ENCODE results near the gene METTL4. TPM values are rescaled to one million over a fixed set of nuclear protein-coding genes. Genes with fewer than 3 reads are reported as not detected.

Gene METTL4
- total and polyA plus RNA-seq, 2 donors from 2014 or later: 7.2 to 15.2 TPM

DNA sequence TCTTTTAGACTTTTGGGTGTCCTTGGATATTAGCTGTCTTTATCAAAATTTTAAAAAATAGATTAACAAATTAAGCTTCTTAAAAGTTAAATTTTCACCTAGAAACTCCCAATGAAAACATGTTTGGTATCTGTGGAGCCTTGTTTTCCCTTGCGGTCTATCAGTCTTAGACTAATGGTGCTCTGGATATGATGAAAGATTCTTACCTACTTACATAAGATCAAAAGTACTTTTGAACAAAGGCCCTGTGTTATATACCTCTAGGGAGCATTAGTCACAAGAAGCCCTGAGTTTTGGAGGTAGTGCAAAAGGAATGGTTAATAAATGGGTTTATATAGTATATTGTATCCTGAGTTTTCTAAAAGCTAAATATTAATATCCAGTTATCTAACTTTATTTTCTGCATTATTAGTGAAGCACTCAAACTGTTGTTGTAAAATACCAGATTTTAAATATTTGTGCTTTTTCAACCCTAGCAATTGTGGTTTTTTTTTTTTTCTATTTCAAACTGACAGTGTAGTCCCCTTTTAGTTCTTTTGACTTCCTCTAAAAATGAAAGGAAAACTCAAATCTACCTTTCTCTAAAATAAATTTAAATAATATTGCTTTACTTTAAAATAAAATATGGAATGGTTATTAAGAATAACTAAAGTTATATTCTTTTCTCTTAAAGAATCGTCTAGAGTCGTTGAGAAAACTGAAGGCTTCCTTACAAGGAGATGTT, 18.2 kb upstream of the METTL4 start:
- no peak for FAIRE-seq

DNA sequence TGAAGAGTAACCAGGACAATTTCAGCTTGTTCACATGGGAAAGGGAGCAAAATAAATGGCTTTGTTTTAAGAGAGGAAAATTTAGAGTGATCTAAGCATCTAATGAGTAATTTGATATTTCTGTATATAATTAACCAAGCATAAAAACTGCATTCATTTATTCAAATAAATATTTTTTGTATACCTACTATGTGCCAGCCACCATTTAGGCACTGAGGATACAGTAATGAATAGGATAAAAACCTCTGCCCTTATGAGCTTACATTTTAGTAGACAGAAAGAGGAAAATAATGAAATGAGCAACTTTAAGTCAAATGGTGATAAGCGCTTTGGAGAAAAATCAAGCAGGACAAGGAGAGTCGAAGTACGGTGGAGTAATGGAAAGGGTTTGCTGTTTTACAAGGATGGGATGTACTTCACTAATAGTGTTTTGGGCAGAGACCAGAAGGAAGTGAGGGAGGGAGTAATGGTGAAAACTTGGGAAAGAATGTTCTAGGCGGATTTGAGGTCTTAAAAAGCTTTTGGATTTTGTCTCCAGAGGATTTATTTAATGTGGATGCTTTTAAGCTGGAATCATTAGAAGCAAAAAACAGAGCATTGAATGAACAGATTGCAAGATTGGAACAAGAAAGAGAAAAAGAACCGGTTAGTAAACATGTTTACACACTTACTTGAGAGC, 17.5 kb upstream of the METTL4 start:
- no peak for FAIRE-seq
- H3K36me3 ChIP-seq (ENCODE audit: control insufficient read depth in 2 of 3, insufficient read depth in 3 of 3, low read length in 3 of 3): peaks cover 0 to 4% (median 0%) of the 10 kb centered on the region in 3 donors
- H3K4me1 ChIP-seq (ENCODE audit: control insufficient read depth in 2 of 3, insufficient read depth in 2 of 3, low read depth in 1 of 3, low read length in 3 of 3): no peaks in the 10 kb centered on the region
- H3K9ac ChIP-seq (ENCODE audit: low read length in 3 of 3): no peak overlapping the region
- H3K27me3 ChIP-seq (ENCODE audit: control insufficient read depth, insufficient read depth, low read length): no peaks in the 10 kb centered on the region
- H3K4me3 ChIP-seq (ENCODE audit: low read length in 3 of 3): no peak overlapping the region
- TF ChIP-seq, protein P1, sequence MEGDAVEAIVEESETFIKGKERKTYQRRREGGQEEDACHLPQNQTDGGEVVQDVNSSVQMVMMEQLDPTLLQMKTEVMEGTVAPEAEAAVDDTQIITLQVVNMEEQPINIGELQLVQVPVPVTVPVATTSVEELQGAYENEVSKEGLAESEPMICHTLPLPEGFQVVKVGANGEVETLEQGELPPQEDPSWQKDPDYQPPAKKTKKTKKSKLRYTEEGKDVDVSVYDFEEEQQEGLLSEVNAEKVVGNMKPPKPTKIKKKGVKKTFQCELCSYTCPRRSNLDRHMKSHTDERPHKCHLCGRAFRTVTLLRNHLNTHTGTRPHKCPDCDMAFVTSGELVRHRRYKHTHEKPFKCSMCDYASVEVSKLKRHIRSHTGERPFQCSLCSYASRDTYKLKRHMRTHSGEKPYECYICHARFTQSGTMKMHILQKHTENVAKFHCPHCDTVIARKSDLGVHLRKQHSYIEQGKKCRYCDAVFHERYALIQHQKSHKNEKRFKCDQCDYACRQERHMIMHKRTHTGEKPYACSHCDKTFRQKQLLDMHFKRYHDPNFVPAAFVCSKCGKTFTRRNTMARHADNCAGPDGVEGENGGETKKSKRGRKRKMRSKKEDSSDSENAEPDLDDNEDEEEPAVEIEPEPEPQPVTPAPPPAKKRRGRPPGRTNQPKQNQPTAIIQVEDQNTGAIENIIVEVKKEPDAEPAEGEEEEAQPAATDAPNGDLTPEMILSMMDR (IDR thresholded peaks at IDR 0.05; ENCODE audit: borderline replicate concordance, extremely low read depth, insufficient read depth): no peak
- intact Hi-C loops (cut with DNase I): no loop called here
- H3K9me3 ChIP-seq (ENCODE audit: control insufficient read depth in 2 of 3, insufficient read depth in 1 of 3, low read length in 3 of 3): no peaks in the 10 kb centered on the region
- no peak for DNase-seq
- H3K27ac ChIP-seq (ENCODE audit: low read depth in 2 of 2, low read length in 2 of 2): no peak overlapping the region

More for the DNA sequence above, 18.2 kb upstream of the METTL4 start:
- TF ChIP-seq, protein P1 (IDR thresholded peaks at IDR 0.05; ENCODE audit: borderline replicate concordance, extremely low read depth, insufficient read depth): no peak
- H3K9me3 ChIP-seq (ENCODE audit: control insufficient read depth in 2 of 3, insufficient read depth in 1 of 3, low read length in 3 of 3): no peaks in the 10 kb centered on the region
- no peak overlapping the region for H3K27ac ChIP-seq (ENCODE audit: low read depth in 2 of 2, low read length in 2 of 2)
- H3K27me3 ChIP-seq (ENCODE audit: control insufficient read depth, insufficient read depth, low read length): no peaks in the 10 kb centered on the region
- intact Hi-C loops (cut with DNase I): no loop called here
- H3K36me3 ChIP-seq (ENCODE audit: control insufficient read depth in 2 of 3, insufficient read depth in 3 of 3, low read length in 3 of 3): peaks cover 0 to 4% (median 0%) of the 10 kb centered on the region in 3 donors
- H3K9ac ChIP-seq (ENCODE audit: low read length in 3 of 3): no peak overlapping the region
- no peak for DNase-seq
- H3K4me1 ChIP-seq (ENCODE audit: control insufficient read depth in 2 of 3, insufficient read depth in 2 of 3, low read depth in 1 of 3, low read length in 3 of 3): no peaks in the 10 kb centered on the region
- peak overlapping the region in 1 of 3 donors; percentile 44 for H3K4me3 ChIP-seq (ENCODE audit: low read length in 3 of 3)

DNA sequence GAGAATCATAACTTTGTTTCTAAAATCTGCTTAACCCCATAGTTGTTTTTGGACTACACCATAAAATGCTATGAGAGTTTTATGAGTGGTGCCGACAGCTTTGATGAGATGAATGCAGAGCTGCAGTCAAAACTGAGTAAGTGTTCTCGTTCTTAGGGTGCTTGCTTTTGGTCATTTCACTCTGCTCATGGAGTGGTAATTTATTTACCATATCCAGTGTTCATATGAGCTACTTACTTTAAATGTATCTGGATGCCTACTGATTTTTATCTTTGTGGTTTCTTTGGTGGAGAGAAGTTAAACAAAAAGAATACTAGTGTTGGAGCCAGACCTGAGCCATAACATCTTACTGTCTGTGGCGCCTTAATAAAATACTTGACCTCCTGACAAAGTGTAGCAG, 16.5 kb upstream of the METTL4 start:
- no peak overlapping the region for H3K27ac ChIP-seq (ENCODE audit: low read depth in 2 of 2, low read length in 2 of 2)
- H3K27me3 ChIP-seq (ENCODE audit: control insufficient read depth, insufficient read depth, low read length): no peaks in the 10 kb centered on the region
- TF ChIP-seq, protein P1 (IDR thresholded peaks at IDR 0.05; ENCODE audit: borderline replicate concordance, extremely low read depth, insufficient read depth): no peak
- H3K4me3 ChIP-seq (ENCODE audit: low read length in 3 of 3): no peak overlapping the region
- FAIRE-seq (no peak), DNase-seq (no peak)
- H3K4me1 ChIP-seq (ENCODE audit: control insufficient read depth in 2 of 3, insufficient read depth in 2 of 3, low read depth in 1 of 3, low read length in 3 of 3): no peaks in the 10 kb centered on the region
- H3K9me3 ChIP-seq (ENCODE audit: control insufficient read depth in 2 of 3, insufficient read depth in 1 of 3, low read length in 3 of 3): no peaks in the 10 kb centered on the region
- intact Hi-C loops (cut with DNase I): no loop called here
- H3K36me3 ChIP-seq (ENCODE audit: control insufficient read depth in 2 of 3, insufficient read depth in 3 of 3, low read length in 3 of 3): peaks cover 0 to 2% (median 0%) of the 10 kb centered on the region in 3 donors
- no peak overlapping the region for H3K9ac ChIP-seq (ENCODE audit: low read length in 3 of 3)

Measured in kidney (tissue), 14 donors.